ENCODE measurements around the gene GARIN6.
"Not testable (repeated sequence)": the region's sequence is repeated elsewhere in the genome, so short reads cannot be mapped to it uniquely, and the experiment has no call there.

Gene GARIN6

GRCh38 chr12:99647453-99647852 is at the start of gene GARIN6:
Gene GARIN6, plus strand, starts transcription at chr12:99647753. Its CDS starts 422 bp downstream, at chr12:99648175.
- no peak for DNase-seq

- no peak for DNase-seq
These were observed 48.8 kb upstream of the GARIN6 start for GRCh38 chr12:99598785-99599184.

- no peak for DNase-seq
These were observed 47.2 kb upstream of the GARIN6 start for GRCh38 chr12:99600388-99600787.

- no peak for DNase-seq
These were observed 37.9 kb upstream of the GARIN6 start for GRCh38 chr12:99609455-99610181.

GRCh38 chr12:99611117-99611516 is 36.4 kb upstream of the GARIN6 start:
- no peak for DNase-seq

GRCh38 chr12:99611599-99611998 is 36.0 kb upstream of the GARIN6 start:
- DNase-seq, result no peak

GRCh38 chr12:99618657-99619056 is 28.9 kb upstream of the GARIN6 start:
- DNase-seq, result no peak

- DNase-seq, result no peak
These were observed 28.0 kb upstream of the GARIN6 start for GRCh38 chr12:99619389-99620158.

- DNase-seq, result no peak
These were observed 27.4 kb upstream of the GARIN6 start for GRCh38 chr12:99620159-99620479.

GRCh38 chr12:99624591-99624990 is 23.0 kb upstream of the GARIN6 start:
- DNase-seq, result not testable (repeated sequence)

- no peak for DNase-seq
These were observed 20.1 kb upstream of the GARIN6 start for GRCh38 chr12:99627459-99627858.

GRCh38 chr12:99644629-99645028 is 2.9 kb upstream of the GARIN6 start:
- DNase-seq, result no peak

GRCh38 chr12:99648183-99648582 is 630 bp downstream of the GARIN6 start:
- no peak for DNase-seq

GRCh38 chr12:99649551-99649950 is 2.0 kb downstream of the GARIN6 start:
- no peak for DNase-seq

GRCh38 chr12:99658671-99659349 is 11.3 kb downstream of the GARIN6 start:
- DNase-seq, result no peak

- DNase-seq, result no peak
These were observed 23.1 kb downstream of the GARIN6 start for GRCh38 chr12:99670635-99671034.

- no peak for DNase-seq
These were observed 32.7 kb downstream of the GARIN6 start for GRCh38 chr12:99680276-99680675.

- DNase-seq, result no peak
These were observed 38.6 kb downstream of the GARIN6 start for GRCh38 chr12:99686142-99686541.

- DNase-seq, result no peak
These were observed 47.5 kb downstream of the GARIN6 start for GRCh38 chr12:99695050-99695449.

Measured in activated CD4-positive, CD25-positive, alpha-beta regulatory T cell (primary cell).